ELR (cell line): ENCODE results near the gene P4HB.
"Not testable (repeated sequence)": the region's sequence is repeated elsewhere in the genome, so short reads cannot be mapped to it uniquely, and the experiment has no call there.

Source experiments
- DNase-seq: peaks from one replicate; pipeline ENCODE4 v3.0.0-alpha.2; 2015; ENCODE audit warnings: low read depth

P4HB gene

GRCh38 chr17:81846743-81847689 lies 13.3 kb downstream of the P4HB start:
- DNase-seq: peak; percentile 31

- DNase-seq: no peak
Measured at GRCh38 chr17:81845881-81846742, 14.2 kb downstream of the P4HB start.

GRCh38 chr17:81845361-81845760 lies 15.0 kb downstream of the P4HB start:
- DNase-seq: no peak

GRCh38 chr17:81844887-81845286 lies 15.4 kb downstream of the P4HB start:
- no peak for DNase-seq

GRCh38 chr17:81844327-81844851 lies 15.9 kb downstream of the P4HB start:
- no peak for DNase-seq

- no peak for DNase-seq
Measured at GRCh38 chr17:81843713-81844326, 16.5 kb downstream of the P4HB start.

GRCh38 chr17:81842725-81843504 lies 17.4 kb downstream of the P4HB start:
- DNase-seq: peak; percentile 46

- no peak for DNase-seq
Measured at GRCh38 chr17:81842378-81842724, 18.0 kb downstream of the P4HB start.

GRCh38 chr17:81841866-81842265 lies 18.5 kb downstream of the P4HB start:
- no peak for DNase-seq

GRCh38 chr17:81840826-81841778 lies 19.2 kb downstream of the P4HB start:
- no peak for DNase-seq

GRCh38 chr17:81840059-81840458 lies 20.3 kb downstream of the P4HB start:
- not testable (repeated sequence) for DNase-seq

GRCh38 chr17:81839301-81839700 lies 21.0 kb downstream of the P4HB start:
- no peak for DNase-seq

GRCh38 chr17:81838753-81839255 lies 21.5 kb downstream of the P4HB start:
- no peak for DNase-seq

GRCh38 chr17:81837641-81838040 lies 22.7 kb downstream of the P4HB start:
- DNase-seq: no peak

GRCh38 chr17:81834831-81835267 lies 25.5 kb downstream of the P4HB start, which contains the start of gene PPP1R27:
TSS of gene PPP1R27 (minus strand) at chr17:81835050. CDS start at chr17:81834953, 97 bp downstream.
- DNase-seq: no peak

GRCh38 chr17:81833921-81834830 lies 26.2 kb downstream of the P4HB start:
- no peak for DNase-seq

GRCh38 chr17:81833160-81833920 lies 27.0 kb downstream of the P4HB start, which contains the start of gene MCRIP1:
TSS of gene MCRIP1 (minus strand) at chr17:81833291. CDS start at chr17:81824506, 8,785 bp downstream.
- DNase-seq: peak; percentile 98
